Panc1 (cell line): ENCODE results near the gene MAP3K20. TPM values are rescaled to one million over a fixed set of nuclear protein-coding genes. Genes with fewer than 3 reads are reported as not detected.

ENCODE experiments used
- ATAC-seq: fragments of 200-7000 bp; cut with Tn5 transposase; 2 replicates; pipeline ENCODE4 v1.9.1; 2020; ENCODE audit warnings: mild to moderate bottlenecking, moderate library complexity
- BruUV-seq: library from RNA; stranded (reverse); fragments of 400-500 nt; replicated peaks from 2 replicates; lab custom pipeline; 2021; lab: Mats Ljungman, UMichigan
- CTCF ChIA-PET: fragments of 300-600 bp; sonication (Branson Sonifier 250); formaldehyde crosslinking; loops from one replicate; lab custom pipeline; 2022; ENCODE audit warnings: antibody characterized with exemption; lab: Charles Lee
- POLR2A ChIA-PET: fragments of 300-600 bp; sonication (Branson Sonifier 250); formaldehyde crosslinking; loops from one replicate; lab custom pipeline; 2022; ENCODE audit warnings: antibody characterized with exemption; lab: Charles Lee
- DNase-seq: peaks from one replicate; pipeline ENCODE4 v3.0.0-alpha.2; 2010; ENCODE audit warnings: low read depth, low spot score
- H3K27ac ChIP-seq: 2 replicates; pipeline ENCODE4 v1.5.1; 2011; ENCODE audit warnings: mild to moderate bottlenecking, low read length, inconsistent platforms
- H3K27me3 ChIP-seq: fragments of 200-500 bp; sonication (Bioruptor generic); 2 replicates; pipeline ENCODE4 v1.6.0; 2014; ENCODE audit warnings: low read length, inconsistent platforms; ENCODE audit not compliant: control insufficient read depth, insufficient read depth
- H3K36me3 ChIP-seq: fragments of 200-500 bp; sonication (Bioruptor generic); 2 replicates; pipeline ENCODE4 v1.5.1; 2014; ENCODE audit warnings: inconsistent platforms, mild to moderate bottlenecking, low read length, moderate library complexity; ENCODE audit not compliant: control insufficient read depth, insufficient read depth
- H3K4me1 ChIP-seq: 2 replicates; pipeline ENCODE4 v1.5.1; 2011; ENCODE audit warnings: inconsistent platforms, mild to moderate bottlenecking, low read length, moderate library complexity; ENCODE audit not compliant: control insufficient read depth, insufficient read depth
- H3K4me3 ChIP-seq, 2 experiments: 2 replicates each; pipeline ENCODE4 v1.5.1; 2011 to 2012; ENCODE audit warnings: low read depth in 2 of 2, low read length in 2 of 2, mild to moderate bottlenecking in 2 of 2, inconsistent platforms in 1 of 2, moderate library complexity in 1 of 2
- H3K9me3 ChIP-seq: fragments of 200-500 bp; sonication (Bioruptor generic); 2 replicates; pipeline ENCODE4 v1.5.1; 2014; ENCODE audit warnings: low read depth, mild to moderate bottlenecking, inconsistent platforms, low read length, moderate library complexity; ENCODE audit not compliant: control insufficient read depth, insufficient read depth
- CTCF ChIP-seq: fragments of 450-650 bp; IDR thresholded peaks from 2 replicates; pipeline ENCODE4 v1.5.1; 2017; ENCODE audit warnings: mild to moderate bottlenecking
- POLR2AphosphoS5 ChIP-seq: IDR thresholded peaks from 2 replicates; pipeline ENCODE4 v1.6.1; 2012; ENCODE audit warnings: mild to moderate bottlenecking, low read depth, low read length, moderate library complexity
- REST ChIP-seq, 2 experiments: IDR thresholded peaks; 2 replicates each; pipeline ENCODE4 v1.6.1; 2011 to 2012; ENCODE audit warnings: low read depth in 2 of 2, control low read depth in 1 of 2, low read length in 1 of 2, mild to moderate bottlenecking in 1 of 2, moderate library complexity in 1 of 2; ENCODE audit not compliant: insufficient read depth in 1 of 2
- SIN3A ChIP-seq: IDR thresholded peaks from 2 replicates; pipeline ENCODE4 v1.6.1; 2012; ENCODE audit warnings: low read depth, mild to moderate bottlenecking, low read length, moderate library complexity, borderline replicate concordance; ENCODE audit not compliant: insufficient read depth
- TCF7L2 ChIP-seq: IDR thresholded peaks from 2 replicates; pipeline ENCODE4 v1.6.1; 2011; ENCODE audit warnings: mild to moderate bottlenecking, low read depth, low read length, inconsistent platforms
- in situ Hi-C: cut with HindIII; loops from 2 replicates; pipeline ENCODE4 v1.10.0; 2016; ENCODE audit warnings: low sequenced_read_pairs, low pct_unique_long_range_greater_than_20kb
- intact Hi-C: fragments of 100-400 bp; cut with micrococcal nuclease; formaldehyde crosslinking; loops from one replicate; pipeline ENCODE4 v1.10.0; 2022; ENCODE audit not compliant: unreplicated experiment
- total RNA-seq: library from RNA; stranded (reverse); gene quantifications from one replicate; pipeline ENCODE4 v1.2.1, GENCODE V29; 2021; ENCODE audit not compliant: unreplicated experiment

The MAP3K20 gene
- total RNA-seq, 1 experiment from 2014 or later: 121 TPM

GRCh38 chr2:173087793-173088496, 12.3 kb downstream of the MAP3K20 start:
- no peaks in the 10 kb centered on the region for H3K27me3 ChIP-seq
- peaks cover 4% of the 10 kb centered on the region; the same call in 1 of the 2 replicates for H3K36me3 ChIP-seq
- DNase-seq (no peak), ATAC-seq (peak; percentile 75)
- ChIA-PET POLR2A (interaction anchor here (0.6 kb wide), 1 partner anchor 304 kb away, joined by 9 read pairs; no protein-coding TSS in a partner anchor), CTCF (interaction anchor here (0.6 to 0.8 kb wide), 3 partner anchors 60 to 122 kb away, joined by 3 to 4 read pairs (median 3); no protein-coding TSS in a partner anchor)
- no peaks in the 10 kb centered on the region for H3K9me3 ChIP-seq
- no peak overlapping the region for H3K4me3 ChIP-seq
- H3K27ac ChIP-seq: peak overlapping the region; percentile 100
- intact Hi-C loops: no loop called here
- in situ Hi-C loops: no loop called here
- TF ChIP-seq TCF7L2 (peak; percentile 62), CTCF (no peak), SIN3A (no peak), POLR2AphosphoS5 (peak; percentile 87), REST (IDR thresholded peaks at IDR 0.05; ENCODE audit: insufficient read depth in 1 of 2, low read depth in 2 of 2, low read length in 1 of 2) (peak in 1 of 2 experiments; percentile 71; a peak in 2 of 4 replicates)
- no TSS peak for BruUV-seq
- peaks cover 100% of the 10 kb centered on the region for H3K4me1 ChIP-seq

- TF ChIP-seq CTCF (no peak), POLR2AphosphoS5 (no peak), REST (IDR thresholded peaks at IDR 0.05; ENCODE audit: insufficient read depth in 1 of 2, low read depth in 2 of 2, low read length in 1 of 2) (no peak; a peak in 1 of 4 replicates), SIN3A (no peak), TCF7L2 (no peak)
- Histone ChIP-seq H3K27ac (peak overlapping the region; percentile 100), H3K4me1 (peaks cover 85% of the 10 kb centered on the region), H3K27me3 (no peaks in the 10 kb centered on the region), H3K4me3 (peak overlapping the region; percentile 11 to 32; a peak in 3 of 4 replicates), H3K36me3 (peaks cover 16% of the 10 kb centered on the region; the same call in 1 of the 2 replicates), H3K9me3 (no peaks in the 10 kb centered on the region)
- intact Hi-C loops: loop anchor here (5.0 kb wide), 2 partner anchors 72 to 122 kb away; no protein-coding TSS in a partner anchor
- in situ Hi-C loops: no loop called here
- POLR2A ChIA-PET: interaction anchor here (1.7 kb wide), 1 partner anchor 10 kb away, joined by 10 read pairs; no protein-coding TSS in a partner anchor
- no TSS peak for BruUV-seq
- ATAC-seq (peak; percentile 72), DNase-seq (no peak)
- CTCF ChIA-PET: interaction anchor here (0.6 to 1.7 kb wide), 5 partner anchors 14 to 127 kb away, joined by 3 to 13 read pairs (median 3); no protein-coding TSS in a partner anchor
Measured at GRCh38 chr2:173090276-173090877, 14.7 kb downstream of the MAP3K20 start.
